LNCaP clone FGC (cell line): ENCODE results near the gene GLP1R.
"Not testable (repeated sequence)": the region's sequence is repeated elsewhere in the genome, so short reads cannot be mapped to it uniquely, and the experiment has no call there.

Experiments used
- DNase-seq: peaks from one replicate; pipeline ENCODE4 v3.0.0-alpha.2; 2011; ENCODE audit warnings: low read depth
- H3K4me3 ChIP-seq: 2 replicates; pipeline ENCODE4 v1.5.1; 2011; ENCODE audit warnings: mild to moderate bottlenecking, low read depth, low read length, control low read depth
- TF ChIP-seq, protein P1 (sequence below): IDR thresholded peaks from 2 replicates; pipeline ENCODE4 v1.5.1; 2012; ENCODE audit warnings: mild to moderate bottlenecking; ENCODE audit not compliant: control insufficient read depth, insufficient read depth; ENCODE audit errors: extremely low read depth

GLP1R gene

DNA sequence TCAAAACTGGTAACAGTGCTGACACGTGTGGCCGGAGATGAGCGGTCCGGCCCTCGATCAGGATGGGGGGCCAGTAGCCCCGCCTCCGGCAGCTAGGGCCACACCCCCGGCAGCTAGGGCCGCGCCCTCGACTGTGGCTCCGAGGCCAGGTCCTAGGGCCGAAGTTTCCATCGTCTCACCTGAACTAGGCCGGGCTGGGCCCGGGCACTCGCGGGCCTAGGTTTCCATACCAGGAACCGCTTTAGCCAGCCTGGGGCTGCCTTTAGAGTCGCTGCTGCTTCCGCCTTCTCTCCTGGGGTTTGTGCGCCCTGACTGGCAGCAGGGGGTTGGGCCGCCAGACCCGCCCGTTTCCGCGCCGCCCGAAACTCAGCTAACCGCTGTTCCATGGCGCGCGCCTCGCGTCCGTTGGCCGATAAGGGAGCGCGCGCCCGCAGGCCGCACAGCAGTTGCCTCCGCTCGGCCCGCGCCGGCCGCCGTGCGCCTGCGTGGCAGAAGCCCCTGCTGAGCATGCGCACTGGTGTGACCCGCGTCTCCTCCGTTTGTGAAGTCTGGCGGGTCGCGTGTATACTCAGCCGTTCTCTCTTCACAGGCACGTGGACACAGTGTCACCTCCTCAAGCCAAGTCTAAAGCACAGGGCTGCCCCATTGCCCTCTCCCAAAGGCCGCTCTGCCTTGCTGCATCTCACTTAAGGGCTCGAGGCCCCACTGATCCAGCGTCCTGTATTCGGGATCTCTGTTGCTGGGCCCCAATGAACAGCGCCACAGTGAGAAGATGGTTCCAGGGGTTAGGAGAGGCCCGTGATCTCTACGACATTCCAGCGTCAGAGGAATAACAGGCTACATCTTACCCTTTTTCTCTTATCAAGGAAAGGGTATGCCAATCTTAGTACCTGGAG lies 66.4 kb downstream of the GLP1R start, which contains the start of gene SAYSD1:
TSS of gene SAYSD1 (minus strand) at position 483 of the 896 bp plus-strand sequence. CDS start at position 386, 97 bp downstream.
- TF ChIP-seq, protein P1, sequence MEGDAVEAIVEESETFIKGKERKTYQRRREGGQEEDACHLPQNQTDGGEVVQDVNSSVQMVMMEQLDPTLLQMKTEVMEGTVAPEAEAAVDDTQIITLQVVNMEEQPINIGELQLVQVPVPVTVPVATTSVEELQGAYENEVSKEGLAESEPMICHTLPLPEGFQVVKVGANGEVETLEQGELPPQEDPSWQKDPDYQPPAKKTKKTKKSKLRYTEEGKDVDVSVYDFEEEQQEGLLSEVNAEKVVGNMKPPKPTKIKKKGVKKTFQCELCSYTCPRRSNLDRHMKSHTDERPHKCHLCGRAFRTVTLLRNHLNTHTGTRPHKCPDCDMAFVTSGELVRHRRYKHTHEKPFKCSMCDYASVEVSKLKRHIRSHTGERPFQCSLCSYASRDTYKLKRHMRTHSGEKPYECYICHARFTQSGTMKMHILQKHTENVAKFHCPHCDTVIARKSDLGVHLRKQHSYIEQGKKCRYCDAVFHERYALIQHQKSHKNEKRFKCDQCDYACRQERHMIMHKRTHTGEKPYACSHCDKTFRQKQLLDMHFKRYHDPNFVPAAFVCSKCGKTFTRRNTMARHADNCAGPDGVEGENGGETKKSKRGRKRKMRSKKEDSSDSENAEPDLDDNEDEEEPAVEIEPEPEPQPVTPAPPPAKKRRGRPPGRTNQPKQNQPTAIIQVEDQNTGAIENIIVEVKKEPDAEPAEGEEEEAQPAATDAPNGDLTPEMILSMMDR, result no peak
- peak; percentile 77 for DNase-seq
- peak within 1 kb of the TSS; percentile 68 for H3K4me3 ChIP-seq

DNA sequence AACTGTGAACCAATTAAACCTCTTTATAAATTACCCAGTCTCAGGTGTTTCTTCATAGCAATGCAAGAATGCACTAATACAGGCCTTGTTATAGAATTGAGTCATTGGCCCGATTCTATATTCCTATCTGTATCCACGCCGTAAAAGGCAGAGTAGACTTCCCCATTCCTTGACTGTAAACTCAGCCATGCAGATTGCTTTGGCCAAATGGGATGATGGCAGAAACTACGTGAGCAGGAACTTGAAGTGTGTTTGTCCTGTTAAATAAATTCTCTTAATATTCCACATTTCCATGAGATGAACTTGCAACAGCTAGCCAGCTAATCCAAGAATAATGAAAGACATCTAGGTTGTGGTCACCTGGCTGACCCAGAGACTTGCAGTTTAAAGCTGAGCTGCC lies 70.3 kb downstream of the GLP1R start:
- TF ChIP-seq, protein P1, result no peak
- DNase-seq, result no peak

DNA sequence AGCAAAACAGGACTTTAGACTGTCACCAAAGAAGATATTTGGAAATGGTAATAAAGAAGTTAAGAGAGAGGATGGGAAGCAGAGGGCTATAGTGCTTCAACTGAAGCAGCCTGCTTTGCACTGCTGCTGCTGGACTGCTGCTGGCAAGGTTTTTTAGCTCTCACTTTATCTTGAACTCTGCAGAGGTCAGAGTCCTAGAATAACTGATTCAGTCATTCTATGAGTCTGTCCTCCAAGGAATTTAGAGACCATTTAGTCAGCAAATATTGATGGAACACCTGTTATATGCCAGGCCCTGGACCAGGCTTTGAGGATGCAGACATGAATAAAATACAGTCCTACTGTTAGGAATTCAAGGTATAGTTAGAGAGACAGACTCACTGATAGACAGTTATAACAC lies 75.5 kb downstream of the GLP1R start:
- no peak for DNase-seq
- TF ChIP-seq, protein P1, result no peak
- H3K4me3 ChIP-seq, result no peak overlapping the region

More for the DNA sequence above, 70.3 kb downstream of the GLP1R start:
- H3K4me3 ChIP-seq, result no peak overlapping the region

DNA sequence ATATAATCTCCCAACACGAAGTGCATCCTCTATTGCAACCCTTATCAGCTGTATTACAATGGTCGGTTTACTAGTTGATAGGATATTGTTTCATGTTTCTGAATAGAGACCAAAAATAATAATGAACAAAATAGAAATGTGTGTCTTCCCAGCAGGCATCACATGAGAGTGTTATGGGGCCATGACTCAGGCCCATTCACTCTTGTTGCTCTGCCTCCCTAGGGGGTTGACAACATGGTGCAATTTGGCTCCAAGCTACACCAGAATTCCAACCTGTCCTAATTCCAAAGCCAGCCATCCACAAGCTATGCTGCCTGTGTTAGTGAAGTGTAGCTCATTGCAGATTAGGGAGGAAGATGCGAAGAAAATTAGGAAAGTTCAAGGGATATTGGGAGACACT lies 79.5 kb downstream of the GLP1R start:
- no peak overlapping the region for H3K4me3 ChIP-seq
- no peak for DNase-seq
- TF ChIP-seq, protein P1, result no peak

DNA sequence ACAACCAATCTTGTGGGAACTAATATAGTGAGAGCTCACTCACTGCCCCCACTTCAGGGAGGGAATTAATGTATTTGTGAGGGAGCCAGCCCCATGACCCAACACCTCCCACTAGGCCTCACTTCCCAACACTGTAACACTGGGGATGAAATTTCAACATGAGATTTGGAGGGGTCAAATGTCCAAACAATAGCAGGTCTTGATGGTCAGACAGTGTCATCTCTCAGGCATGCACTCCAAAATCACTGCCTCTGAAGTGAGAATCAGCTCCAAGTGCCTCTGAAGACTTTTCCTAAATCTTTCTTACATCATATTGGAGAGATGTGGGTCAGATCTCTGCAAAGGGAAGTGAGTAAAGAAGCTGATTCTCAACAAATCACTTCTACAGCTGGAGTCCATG lies 80.3 kb downstream of the GLP1R start:
- DNase-seq, result no peak
- TF ChIP-seq, protein P1, result no peak
- H3K4me3 ChIP-seq, result no peak overlapping the region

DNA sequence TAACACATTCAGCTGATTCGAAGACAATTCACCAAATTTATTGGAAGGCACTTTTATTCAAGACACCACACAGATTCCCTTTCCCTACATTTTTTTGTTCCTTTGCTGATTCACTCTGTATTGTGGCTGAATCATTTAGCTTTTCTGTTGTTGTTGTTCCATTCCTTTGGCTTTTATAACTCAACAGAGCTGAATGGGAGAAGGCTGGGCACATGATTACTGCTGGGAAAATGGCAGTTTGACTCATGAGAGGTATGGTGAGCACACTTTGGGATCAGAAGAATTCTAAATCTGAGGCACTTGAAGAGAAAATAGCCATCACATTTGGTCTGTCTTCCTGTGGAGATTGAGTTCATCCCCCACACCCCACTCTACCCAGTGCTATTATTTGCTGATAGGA lies 82.1 kb downstream of the GLP1R start:
- H3K4me3 ChIP-seq, result no peak overlapping the region
- no peak for DNase-seq
- TF ChIP-seq, protein P1, result no peak

DNA sequence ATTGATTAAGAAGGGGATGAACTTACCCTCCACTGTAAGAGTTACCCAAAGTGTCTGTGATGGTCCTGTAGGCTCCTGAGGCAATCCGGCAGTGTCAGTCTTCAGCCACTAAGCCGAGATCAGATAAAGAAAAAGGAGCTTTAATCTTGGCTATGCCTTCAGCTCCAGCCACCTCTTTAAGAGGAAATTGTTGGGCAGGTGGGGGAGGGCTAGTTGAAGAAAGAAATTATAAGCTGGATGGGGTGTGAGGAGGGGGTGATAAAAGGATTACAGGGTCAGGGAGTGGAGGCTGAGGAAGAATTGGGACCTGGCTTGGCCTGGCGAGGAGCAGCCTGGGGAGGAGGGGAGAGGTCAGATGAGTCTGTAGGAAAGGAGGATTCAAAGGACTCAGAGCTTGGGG lies 86.2 kb downstream of the GLP1R start:
- H3K4me3 ChIP-seq, DNase-seq: not testable (repeated sequence)

DNA sequence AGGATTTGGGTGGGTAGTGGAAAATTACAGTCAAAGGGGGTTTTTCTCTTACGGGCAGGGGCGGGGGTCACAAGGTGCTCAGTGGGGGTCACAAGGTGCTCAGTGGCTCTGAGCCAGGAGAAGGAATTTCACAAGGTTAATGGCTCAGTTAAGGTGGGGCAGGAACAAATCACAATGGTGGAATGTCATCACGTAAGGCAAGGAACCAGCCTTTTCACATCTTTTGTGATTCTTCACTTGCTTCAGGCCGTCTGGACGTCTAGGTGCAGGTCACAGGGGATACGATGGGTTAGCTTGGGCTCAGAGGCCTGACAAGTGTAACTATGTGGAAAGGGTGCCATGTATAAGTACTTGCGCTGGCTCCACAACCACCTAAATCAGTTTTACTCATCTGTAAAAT lies 87.6 kb downstream of the GLP1R start:
- not testable (repeated sequence) for H3K4me3 ChIP-seq, DNase-seq
